HG02943 (cell line): ENCODE results near the gene NUDT2.
"Not testable (repeated sequence)": the region's sequence is repeated elsewhere in the genome, so short reads cannot be mapped to it uniquely, and the experiment has no call there.

Experiments
- ATAC-seq: cut with Tn5 transposase; IDR thresholded peaks from one replicate; pipeline ENCODE4 v1.9.1; 2021; ENCODE audit warnings: mild to moderate bottlenecking, low read depth, moderate library complexity; ENCODE audit not compliant: unreplicated experiment

NUDT2 gene

DNA sequence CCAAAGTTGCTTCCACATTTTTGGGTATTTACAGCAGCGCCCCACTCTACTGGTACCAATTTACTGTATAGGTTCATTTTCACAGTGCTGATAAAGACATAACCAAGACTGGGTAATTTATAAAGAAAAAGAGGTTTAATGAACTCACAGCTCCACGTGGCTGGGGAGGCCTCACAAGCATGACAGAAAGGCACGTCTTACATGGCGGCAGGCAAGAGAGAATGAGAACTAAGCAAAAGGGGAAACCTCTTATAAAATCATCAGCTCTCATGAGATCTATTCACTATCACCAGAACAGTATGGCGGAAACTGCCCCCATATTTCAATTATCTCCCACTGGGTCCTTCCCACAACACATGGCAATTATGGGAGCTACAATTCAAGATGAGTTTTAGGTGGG lies 39.4 kb downstream of the NUDT2 start:
- ATAC-seq, result not testable (repeated sequence)

DNA sequence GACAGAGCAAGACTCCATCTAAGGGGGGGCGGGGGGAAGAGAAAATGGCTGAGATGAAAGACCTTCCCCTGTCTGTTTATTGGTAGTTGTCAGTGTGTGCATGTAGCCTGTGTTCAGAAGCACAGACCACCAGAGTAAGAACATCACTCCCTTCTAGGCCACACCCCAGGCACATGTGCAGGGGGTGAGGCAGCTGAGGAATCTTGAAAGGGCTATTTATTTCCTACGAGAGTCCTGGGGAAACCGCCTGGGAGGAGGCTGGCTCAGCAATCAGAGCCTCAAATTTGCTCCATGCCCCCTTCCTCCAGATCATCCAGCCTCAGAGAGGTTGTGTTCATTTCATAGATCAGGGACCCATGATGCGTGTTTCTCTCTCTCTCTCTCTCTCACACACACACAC lies 40.3 kb downstream of the NUDT2 start:
- ATAC-seq, result no peak

DNA sequence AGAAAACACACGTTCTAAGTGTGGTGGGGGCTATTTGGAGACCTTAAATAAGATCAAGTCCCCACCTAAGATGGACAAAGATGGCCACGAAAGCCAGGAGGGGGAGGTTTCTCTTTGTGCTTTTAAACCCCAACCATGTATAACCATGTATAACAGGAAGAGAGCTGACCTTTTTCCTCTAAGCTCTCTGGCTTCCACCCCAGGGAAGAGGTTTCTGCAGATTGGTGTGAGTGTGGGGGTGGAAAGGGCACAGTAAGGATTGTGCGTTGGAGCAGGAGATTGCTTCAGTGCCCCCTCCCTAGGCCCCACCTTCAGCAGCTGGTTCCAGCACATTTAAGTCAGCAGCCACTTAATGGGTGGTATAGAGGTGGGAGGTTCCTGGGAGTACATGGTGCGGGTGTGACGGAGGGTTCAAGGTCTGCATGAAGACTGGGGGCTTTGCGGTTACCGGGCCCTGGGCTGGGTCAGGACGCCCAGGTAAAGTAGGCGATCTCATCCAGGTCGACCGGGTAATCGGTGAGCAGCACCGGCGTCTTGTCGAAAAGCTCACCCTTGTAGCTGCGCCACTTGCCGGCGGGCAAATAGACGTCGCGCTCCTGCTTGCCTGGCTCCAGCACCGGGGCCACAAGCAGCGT lies 41.1 kb downstream of the NUDT2 start:
- ATAC-seq, result no peak

DNA sequence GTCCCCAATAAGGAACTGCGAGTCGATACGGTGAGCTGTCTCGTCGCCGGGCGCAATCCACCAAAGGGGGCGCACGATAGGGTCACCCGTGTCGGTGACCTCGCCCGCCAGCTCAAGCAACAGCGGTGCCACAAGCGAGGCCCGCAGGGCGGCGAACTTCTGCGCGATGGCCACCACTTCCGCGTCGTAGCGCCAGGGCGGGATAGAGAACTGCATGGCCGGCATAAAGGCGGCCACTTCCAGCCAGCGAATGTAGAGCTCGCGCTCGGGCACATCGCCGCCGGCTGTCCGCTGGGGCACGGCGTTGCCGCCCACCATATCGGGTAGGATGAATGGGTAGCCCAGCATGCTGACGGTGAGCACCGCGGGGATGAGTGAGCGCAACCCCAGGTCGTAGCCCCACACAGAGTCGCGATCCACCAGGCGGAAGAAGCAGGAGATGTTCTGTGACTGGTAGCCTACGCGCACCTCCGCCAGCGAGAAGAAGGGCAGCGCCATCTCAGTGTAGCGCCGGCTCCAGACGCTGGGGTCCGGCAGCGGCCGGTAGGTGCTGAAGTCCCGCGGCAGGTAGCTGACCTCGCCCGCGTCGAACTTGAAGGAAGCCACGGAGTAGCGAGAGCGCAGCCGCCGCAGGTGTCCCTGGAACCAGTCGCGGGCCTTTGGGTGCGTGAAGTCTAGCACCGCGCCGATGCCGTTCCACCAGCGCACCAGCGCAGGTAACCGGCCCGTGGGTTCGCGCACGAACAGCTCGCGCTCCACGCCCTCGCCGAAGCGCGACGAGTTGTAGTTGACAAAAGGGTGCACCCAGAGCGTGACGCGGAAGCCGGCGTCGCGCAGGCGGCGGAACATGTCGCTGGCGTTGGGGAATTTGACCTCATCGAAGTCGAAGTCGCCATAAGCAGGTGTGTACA lies 41.9 kb downstream of the NUDT2 start:
- no peak for ATAC-seq

DNA sequence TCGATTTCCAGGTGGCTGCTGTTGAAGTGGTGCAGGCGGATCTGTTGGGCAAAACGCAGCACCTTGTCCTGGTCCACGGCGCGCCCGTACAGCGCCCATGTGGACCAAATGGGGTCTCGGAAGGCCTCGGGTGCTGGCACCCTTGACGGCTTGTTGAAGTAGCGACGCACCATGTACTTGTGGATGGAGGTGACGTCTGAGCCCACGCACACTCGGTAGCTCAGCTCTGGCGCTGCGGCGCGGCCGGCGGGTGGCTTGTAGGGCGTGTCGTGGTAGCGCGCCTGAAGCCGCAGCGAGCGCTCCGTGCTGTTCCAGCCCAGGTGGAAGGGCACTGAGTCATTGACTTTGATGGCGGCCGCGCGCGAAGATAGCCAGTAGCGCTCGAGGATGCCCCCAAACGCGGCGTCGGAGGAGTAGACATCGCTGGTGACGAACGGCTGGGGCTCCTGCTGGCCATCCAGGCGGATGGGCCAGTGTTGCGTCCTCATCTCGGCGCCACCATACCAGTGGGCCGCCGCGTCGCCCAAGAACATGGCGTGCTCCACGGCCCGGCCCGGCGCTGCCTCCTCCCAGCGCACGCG lies 42.6 kb downstream of the NUDT2 start:
- no peak for ATAC-seq

DNA sequence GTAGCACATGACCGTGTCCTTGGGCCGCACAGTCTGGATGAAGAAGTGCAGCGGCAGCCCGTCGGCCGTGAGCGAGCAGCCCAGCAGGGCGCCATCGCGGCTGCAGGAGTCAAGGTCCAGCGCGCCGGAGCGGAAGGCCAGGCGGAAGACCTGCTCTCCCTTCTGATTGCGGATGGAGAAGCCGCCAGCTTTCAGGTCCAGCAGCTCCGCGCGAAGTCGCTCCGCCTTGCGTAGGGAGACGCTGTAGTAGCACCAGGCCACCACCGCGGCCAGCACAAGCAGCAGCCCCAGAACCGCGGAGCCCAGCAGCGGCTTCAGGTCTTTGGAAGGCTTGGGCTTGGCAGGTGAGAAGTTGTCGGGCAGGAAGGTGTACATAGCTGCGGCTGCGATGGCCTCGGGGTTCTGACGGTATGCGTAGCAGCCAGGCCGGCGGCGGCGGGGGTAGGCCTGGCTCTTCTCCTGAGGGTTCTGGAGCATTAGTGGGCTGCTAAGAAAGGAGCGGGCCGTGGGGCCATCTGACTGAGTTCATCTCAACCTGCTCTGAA lies 43.2 kb downstream of the NUDT2 start:
- ATAC-seq, result no peak

DNA sequence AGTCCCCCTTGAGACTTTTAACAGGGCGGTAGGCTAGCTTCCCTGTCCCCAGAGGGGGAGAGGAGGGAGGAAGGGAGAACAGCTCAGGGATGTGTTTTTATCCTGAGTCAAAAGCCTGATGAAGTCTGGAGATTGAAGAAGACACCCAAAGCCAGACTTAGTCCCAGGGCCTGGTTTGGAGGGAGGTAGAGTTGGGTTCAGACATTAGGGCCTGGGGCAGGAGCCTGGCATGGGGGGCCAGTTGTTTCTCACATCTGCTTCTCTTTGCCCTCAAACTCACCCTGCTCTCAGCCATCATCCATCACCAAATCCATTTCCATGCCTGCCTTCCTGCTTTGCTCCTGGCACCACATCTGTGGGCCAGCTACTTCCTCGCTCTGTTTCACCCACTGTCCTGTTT lies 44.4 kb downstream of the NUDT2 start:
- ATAC-seq, result no peak

DNA sequence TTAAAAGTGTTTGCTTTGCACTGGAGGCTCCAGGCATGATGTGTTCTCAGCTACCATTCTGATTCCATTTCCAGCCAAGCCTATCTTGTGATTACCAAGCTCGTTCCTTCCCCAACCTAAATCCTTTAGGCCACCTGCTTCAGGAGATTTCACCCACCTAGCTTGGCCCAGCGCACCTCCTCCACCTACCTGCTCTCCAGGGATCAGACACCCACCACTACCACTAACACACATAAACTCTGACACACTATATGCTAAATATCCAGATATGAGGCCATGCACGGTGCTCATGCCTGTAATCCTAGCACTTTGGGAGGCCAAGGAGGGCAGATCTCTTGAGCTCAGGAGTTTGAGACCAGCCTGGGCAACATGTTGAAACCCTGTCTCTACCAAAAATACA lies 45.0 kb downstream of the NUDT2 start:
- ATAC-seq, result no peak

DNA sequence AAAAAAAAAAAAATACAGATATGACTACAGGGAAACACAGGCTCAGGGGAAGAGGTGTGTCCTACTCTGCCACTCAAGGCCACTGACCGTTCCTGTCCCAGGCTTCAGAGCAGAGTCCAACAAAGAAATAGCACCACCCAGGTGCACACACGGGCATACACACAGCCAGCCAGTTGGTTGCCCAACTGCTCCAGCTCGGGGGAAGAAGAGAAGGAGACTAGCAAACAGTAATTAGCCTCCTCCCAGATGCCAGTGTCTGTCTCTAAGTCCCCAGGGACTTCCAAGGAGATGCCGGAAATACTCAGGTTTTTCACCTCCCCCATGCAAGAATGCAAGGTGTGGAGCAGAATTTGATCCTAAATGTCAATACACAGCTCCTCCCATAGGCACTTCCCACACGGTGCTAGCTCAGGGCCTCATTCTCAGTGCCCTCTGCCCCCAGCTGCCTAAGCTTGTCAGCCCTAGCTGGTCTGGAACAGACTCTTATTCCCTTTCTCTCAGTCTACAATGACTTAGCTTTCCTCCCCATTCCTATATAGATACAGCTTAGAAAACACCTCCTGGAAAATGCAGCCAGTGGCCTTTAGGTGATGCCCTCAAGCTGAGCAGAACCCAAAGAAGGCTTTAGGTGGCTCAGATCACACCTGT lies 45.7 kb downstream of the NUDT2 start:
- ATAC-seq, result no peak

DNA sequence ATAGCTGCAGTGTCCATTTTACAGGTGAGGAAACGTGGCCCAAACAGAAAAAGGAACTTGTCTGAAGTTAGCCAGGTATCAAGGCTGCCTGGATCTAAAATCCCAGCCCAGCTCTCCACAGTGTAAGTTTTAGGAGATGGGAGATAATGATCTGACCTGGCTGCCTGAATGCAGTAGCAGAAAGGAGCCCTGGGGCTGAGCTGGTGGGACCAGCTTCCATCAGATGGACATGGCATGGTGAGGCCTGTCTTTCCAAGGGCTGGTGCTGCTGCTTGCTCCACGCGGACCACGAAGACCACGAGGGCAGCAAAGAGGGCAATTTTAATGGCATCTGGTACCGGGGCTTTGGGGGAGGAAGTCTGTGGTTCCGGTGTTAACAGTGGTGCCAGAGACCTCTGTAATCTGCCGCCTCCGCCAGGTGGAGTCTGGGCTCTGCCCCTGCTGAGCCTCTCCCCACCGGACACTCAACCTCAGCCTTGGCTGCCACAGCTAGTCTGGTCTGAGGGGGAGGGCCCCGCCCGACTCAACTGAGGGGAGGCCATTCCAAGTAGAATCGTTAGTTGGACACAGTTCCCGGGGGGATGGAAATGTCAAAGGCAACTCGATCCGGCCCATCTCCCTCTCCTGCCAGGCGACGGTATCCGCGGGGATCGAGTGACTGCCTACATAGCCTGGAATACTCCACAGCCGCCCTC lies 46.7 kb downstream of the NUDT2 start:
- ATAC-seq, result no peak

DNA sequence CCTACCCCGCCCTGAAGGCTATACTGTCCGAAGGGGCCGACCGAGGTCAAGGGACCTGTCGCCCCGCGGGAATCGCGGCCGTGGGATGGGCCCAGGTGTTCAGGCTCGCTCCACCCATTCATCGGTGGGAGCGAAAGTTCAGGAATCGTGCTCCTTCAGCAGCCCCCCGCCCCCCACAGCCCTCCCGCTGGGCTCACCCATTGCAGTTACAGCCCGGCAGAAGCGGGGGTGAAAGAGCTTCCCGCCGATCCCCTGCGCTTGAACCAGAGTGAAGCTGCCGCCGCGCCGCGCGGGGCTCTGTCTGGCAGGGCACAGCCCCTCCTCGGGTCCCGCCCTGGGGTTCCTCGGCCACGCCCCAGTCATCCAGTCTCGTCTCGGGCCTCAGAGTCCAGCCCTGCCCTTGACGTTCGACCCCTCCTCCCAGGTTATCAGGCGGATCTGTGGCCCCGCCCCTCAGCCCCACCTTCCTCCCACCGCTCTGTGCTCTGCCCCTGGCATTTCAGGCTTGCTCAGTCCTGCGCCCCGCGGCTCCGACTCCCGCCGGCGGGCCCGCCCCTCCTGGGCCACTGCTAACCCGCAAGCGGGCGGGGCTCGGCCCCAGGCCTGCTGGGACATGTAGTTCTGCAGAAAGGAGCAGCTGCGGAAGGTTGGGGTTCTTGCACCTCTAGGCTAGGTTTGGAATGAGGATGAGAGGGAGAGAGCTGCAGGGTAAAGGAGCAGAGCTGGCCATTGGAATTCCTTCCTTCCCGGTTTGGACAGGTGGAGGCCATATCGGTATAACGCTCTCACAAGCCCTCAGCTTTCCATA lies 47.4 kb downstream of the NUDT2 start, which contains the start of gene MYORG:
TSS of gene MYORG (minus strand) at position 303 of the 808 bp plus-strand sequence. CDS start 3,955 bp downstream, outside the sequence.
- ATAC-seq, result peak; percentile 76

DNA sequence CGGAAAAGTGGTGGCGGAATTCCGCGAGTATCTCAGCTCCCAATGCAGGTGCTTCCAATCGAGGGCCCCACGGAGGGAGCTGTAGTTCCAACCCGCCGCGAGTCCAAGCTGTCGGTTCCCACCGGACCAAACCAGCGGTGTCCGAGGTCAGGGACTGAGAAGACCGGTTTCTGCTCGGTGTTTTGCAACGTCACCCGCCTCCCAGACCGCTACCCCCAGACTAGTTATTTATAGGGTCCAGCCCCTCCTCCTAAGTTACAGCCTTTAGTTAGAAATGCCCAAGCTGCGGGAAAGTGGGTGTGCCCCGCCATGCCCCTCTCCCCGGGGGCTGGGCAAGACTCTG lies 48.0 kb downstream of the NUDT2 start:
- no peak for ATAC-seq

DNA sequence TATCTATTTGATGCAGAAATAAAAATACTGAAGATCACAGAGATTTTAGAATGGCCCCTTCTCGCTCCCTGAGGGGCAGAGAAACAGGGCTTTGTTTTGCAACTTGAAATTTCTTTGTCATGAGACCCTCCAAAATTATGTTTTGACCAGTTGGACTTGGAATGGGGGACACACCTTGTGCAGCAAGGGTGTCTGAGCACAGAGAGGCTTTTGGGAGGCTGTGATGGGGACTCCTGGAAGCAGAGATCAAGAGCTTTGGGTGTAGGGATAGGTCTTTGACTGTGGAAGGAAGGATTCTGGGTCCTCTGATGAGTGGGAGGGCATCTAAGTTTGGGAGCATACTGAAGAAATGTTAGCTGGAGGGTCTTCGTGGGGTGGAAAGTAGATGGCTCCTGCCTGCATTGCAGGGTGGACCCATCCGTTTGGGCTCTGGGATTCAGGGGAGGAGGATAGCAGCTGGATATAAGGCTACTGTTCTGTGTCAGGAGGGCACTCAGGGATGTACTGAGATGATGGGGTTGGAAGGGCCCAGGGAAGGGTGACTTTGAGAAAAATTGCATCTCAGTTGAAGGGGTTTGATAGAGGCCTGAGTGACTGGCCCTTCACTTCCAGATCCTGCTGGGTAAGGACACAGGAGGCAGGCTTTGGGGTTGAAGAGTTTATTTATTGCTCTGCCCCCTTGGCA lies 49.1 kb downstream of the NUDT2 start:
- ATAC-seq, result no peak

DNA sequence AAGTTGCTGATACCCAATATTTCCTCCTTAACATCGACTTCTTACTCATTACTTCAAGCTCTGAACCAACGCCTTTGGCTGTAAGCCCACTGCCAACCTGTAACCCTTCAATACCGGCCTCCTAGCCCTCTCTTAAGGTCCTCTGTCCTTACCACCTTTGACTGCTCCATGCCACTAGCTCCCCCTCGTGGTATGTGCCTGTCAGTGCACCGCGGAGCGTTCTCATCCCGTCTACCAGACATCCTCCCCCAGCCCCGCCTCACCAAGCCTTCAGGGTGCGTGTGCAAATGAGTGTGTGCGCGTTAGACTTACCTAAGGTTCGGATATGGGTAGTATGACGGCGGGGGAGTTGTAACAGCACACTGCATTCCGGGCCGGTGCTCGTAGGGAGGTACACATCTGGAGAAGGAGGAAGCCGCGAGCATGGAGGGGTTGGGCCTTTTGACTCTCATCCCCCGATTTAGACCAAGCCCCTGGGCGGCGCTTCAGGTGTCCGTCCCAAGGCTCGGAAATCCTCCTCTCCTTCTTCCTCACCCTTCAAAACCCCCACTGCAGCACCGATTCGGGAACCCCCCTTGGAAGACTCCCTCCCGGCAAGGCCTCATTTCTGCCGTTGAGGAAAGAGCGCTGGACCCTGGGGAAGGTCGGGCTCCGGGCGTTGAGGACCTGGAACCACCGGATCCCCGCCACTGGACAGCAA lies 50.1 kb downstream of the NUDT2 start:
- no peak for ATAC-seq

DNA sequence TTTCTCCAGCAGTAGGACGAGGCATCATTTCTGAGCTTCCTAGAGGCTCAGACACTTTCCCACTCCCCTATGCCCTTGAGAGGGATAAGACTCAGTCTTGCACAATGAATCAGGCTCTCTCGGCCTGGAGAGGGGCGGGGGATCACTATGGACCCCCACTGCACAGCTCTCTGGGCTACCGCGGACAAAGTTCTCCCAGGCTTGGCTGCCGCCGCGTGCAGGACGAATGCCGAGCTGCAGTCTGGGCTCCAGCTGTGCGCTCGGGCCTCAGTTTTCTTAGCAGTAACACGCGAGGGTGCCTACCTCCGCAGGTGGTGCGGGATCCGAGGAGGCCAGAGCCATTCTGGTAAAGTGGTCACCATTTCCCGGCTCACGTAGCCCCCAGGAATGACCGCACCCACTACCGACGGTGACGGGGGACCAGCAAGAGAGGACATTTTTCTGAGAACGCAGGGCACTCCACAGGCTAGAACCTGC lies 50.7 kb downstream of the NUDT2 start:
- no peak for ATAC-seq

DNA sequence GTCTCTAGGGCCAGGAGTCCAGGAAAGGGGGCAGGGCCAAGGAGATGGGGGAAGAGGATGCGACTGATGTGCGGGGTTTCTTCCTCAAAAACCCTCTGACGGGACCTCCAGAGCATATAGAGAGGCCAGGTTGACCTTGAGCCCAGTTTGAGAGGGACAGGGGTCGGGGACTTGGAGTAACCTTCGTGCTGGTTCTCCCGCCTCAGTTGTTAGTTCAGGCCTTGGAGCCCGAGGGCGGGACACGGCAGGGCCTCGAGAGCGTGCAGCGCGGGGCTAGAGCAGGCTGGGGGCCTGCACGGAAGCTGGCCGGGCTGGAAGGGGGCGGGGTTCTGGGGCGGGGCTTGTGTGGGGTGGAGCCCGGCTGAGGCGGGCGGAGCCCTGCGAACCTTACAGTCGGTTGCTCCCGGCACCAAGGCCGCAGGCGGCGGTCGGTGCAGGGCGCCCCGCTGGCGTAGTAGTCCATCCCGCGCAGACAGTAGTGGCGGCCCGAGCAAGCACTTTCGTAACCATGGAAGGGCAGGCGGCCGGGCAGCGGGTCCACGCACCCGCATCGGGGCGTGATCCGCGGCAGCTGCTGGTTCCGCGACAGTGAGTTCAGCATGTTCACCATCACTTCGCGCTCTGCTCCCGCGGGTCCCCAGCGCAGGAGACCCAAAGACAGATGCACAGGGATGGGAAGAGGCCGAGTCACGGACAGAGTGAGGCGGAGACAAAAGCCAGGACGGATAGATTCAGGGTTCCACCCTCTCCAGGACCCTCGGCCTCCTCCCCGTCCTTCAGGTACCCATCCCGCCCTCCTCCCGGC lies 51.3 kb downstream of the NUDT2 start:
- ATAC-seq, result no peak

DNA sequence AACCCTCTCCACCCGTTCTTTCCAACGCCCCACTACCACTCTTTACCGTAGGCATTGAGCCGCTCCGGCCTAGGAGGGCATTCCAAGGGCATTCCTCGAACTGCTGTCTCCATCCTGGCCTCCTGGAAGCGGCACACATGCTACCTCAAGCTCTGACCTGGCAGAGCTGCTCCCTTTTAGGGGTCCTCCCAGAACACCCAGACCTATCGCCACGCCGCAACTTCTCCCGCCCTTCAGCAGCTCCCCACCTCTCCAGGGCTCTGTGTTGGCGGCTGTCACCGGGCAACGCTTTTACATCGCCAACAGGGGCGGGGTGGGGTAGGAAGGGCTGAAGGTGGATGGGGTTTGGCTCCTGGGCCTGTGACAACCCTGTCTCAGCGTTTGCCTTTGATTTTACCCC lies 52.0 kb downstream of the NUDT2 start:
- no peak for ATAC-seq
